ENCODE results near the gene KLF2.

GRCh38 chr19:16369664-16370576 is 45.3 kb downstream of the KLF2 start:
- TF ChIP-seq CTCF (IDR thresholded peaks at IDR 0.05) (no peak), POLR2A (IDR thresholded peaks at IDR 0.05) (no peak)

Data from esophagus squamous epithelium (tissue), 4 donors.